ENCODE measurements around the gene CSMD2. TPM values are rescaled to one million over a fixed set of nuclear protein-coding genes. Genes with fewer than 3 reads are reported as not detected.

The CSMD2 gene
- total RNA-seq, 2 experiments from 2014 or later: not detected

GRCh38 chr1:33563699-33564098 lies 601.3 kb downstream of the CSMD2 start:
- H3K27me3 ChIP-seq (ENCODE audit: control insufficient read depth in 1 of 2, insufficient read depth in 2 of 2, low read length in 2 of 2): peaks cover 3 to 15% of the 10 kb centered on the region in 2 experiments
- DNase-seq (no peak), ATAC-seq (ENCODE audit: poor library complexity) (no peak)
- ChIA-PET CTCF (no interaction called here), POLR2A (no interaction called here)
- Mint-ChIP-seq H3K4me1 (ENCODE audit: low read depth) (no peaks in the 10 kb centered on the region), H3K27ac (no peak overlapping the region), H3K9me3 (no peaks in the 10 kb centered on the region), H3K27me3 (peaks cover 29% of the 10 kb centered on the region), H3K36me3 (ENCODE audit: low read depth) (no peaks in the 10 kb centered on the region), H3K4me3 (no peak overlapping the region)
- no peaks in the 10 kb centered on the region for H3K36me3 ChIP-seq (ENCODE audit: insufficient read depth, low read length)
- no peaks in the 10 kb centered on the region for H3K4me1 ChIP-seq (ENCODE audit: insufficient read depth, low read length)
- TF ChIP-seq CTCF (IDR thresholded peaks at IDR 0.05): no peak
- no peak overlapping the region for H3K4me3 ChIP-seq (ENCODE audit: low read length)
- intact Hi-C loops (cut with DNase I, micrococcal nuclease): no loop called here
- H3K9me3 ChIP-seq (ENCODE audit: control insufficient read depth in 1 of 2, insufficient read depth in 1 of 2, low read length in 2 of 2): no peaks in the 10 kb centered on the region
- no peak overlapping the region for H3K27ac ChIP-seq (ENCODE audit: low read depth in 1 of 2, low read length in 2 of 2)

GRCh38 chr1:33562563-33562962 lies 602.5 kb downstream of the CSMD2 start:
- no peak for DNase-seq
- H3K4me3 ChIP-seq (ENCODE audit: low read length): no peak overlapping the region
- no peaks in the 10 kb centered on the region for H3K9me3 Mint-ChIP-seq
- no peak overlapping the region for H3K27ac Mint-ChIP-seq
- peaks cover 6 to 15% of the 10 kb centered on the region in 2 experiments for H3K27me3 ChIP-seq (ENCODE audit: control insufficient read depth in 1 of 2, insufficient read depth in 2 of 2, low read length in 2 of 2)
- no peaks in the 10 kb centered on the region for H3K36me3 ChIP-seq (ENCODE audit: insufficient read depth, low read length)
- no peaks in the 10 kb centered on the region for H3K4me1 Mint-ChIP-seq (ENCODE audit: low read depth)
- ATAC-seq (ENCODE audit: poor library complexity): no peak
- no peaks in the 10 kb centered on the region for H3K36me3 Mint-ChIP-seq (ENCODE audit: low read depth)
- H3K27me3 Mint-ChIP-seq: peaks cover 35% of the 10 kb centered on the region
- ChIA-PET POLR2A (no interaction called here), CTCF (no interaction called here)
- peaks cover 0 to 3% of the 10 kb centered on the region in 2 experiments for H3K9me3 ChIP-seq (ENCODE audit: control insufficient read depth in 1 of 2, insufficient read depth in 1 of 2, low read length in 2 of 2)
- H3K4me3 Mint-ChIP-seq: no peak overlapping the region
- no peaks in the 10 kb centered on the region for H3K4me1 ChIP-seq (ENCODE audit: insufficient read depth, low read length)
- TF ChIP-seq CTCF (IDR thresholded peaks at IDR 0.05): no peak
- no peak overlapping the region for H3K27ac ChIP-seq (ENCODE audit: low read depth in 1 of 2, low read length in 2 of 2)
- intact Hi-C loops (cut with DNase I, micrococcal nuclease): no loop called here

GRCh38 chr1:33561576-33561975 lies 603.5 kb downstream of the CSMD2 start:
- no peaks in the 10 kb centered on the region for H3K36me3 Mint-ChIP-seq (ENCODE audit: low read depth)
- no peaks in the 10 kb centered on the region for H3K4me1 Mint-ChIP-seq (ENCODE audit: low read depth)
- intact Hi-C loops (cut with DNase I, micrococcal nuclease): no loop called here
- H3K4me1 ChIP-seq (ENCODE audit: insufficient read depth, low read length): no peaks in the 10 kb centered on the region
- ChIA-PET POLR2A (no interaction called here), CTCF (no interaction called here)
- H3K27me3 ChIP-seq (ENCODE audit: control insufficient read depth in 1 of 2, insufficient read depth in 2 of 2, low read length in 2 of 2): peaks cover 6 to 15% of the 10 kb centered on the region in 2 experiments
- no peak for ATAC-seq (ENCODE audit: poor library complexity)
- peaks cover 35% of the 10 kb centered on the region for H3K27me3 Mint-ChIP-seq
- H3K27ac ChIP-seq (ENCODE audit: low read depth in 1 of 2, low read length in 2 of 2): no peak overlapping the region
- no peak overlapping the region for H3K4me3 Mint-ChIP-seq
- H3K4me3 ChIP-seq (ENCODE audit: low read length): no peak overlapping the region
- H3K9me3 ChIP-seq (ENCODE audit: control insufficient read depth in 1 of 2, insufficient read depth in 1 of 2, low read length in 2 of 2): peaks cover 0 to 4% of the 10 kb centered on the region in 2 experiments
- no peak for TF ChIP-seq CTCF (IDR thresholded peaks at IDR 0.05)
- DNase-seq: no peak
- no peaks in the 10 kb centered on the region for H3K36me3 ChIP-seq (ENCODE audit: insufficient read depth, low read length)
- H3K9me3 Mint-ChIP-seq: peaks cover 3% of the 10 kb centered on the region
- H3K27ac Mint-ChIP-seq: no peak overlapping the region

All from CD4-positive, alpha-beta T cell (primary cell).